Vagina (tissue), 2 donors: ENCODE measurements around the gene SGCA.

Source experiments
- CTCF ChIP-seq, 3 experiments: fragments of 450-650 bp in 2 of 3; fragments of 200-600 bp in 1 of 3; sonication (generic) in 1 of 3; IDR thresholded peaks; one replicate each; pipeline ENCODE4 v1.5.1; 2017 to 2019; ENCODE audit warnings: antibody characterized with exemption in 3 of 3, mild to moderate bottlenecking in 2 of 3, moderate library complexity in 2 of 3
- POLR2A ChIP-seq, 2 donors: fragments of 450-650 bp; IDR thresholded peaks; one replicate each; pipeline ENCODE4 v1.6.1; 2017; ENCODE audit warnings: antibody characterized with exemption in 2 of 2, mild to moderate bottlenecking in 2 of 2, moderate library complexity in 2 of 2

DNA sequence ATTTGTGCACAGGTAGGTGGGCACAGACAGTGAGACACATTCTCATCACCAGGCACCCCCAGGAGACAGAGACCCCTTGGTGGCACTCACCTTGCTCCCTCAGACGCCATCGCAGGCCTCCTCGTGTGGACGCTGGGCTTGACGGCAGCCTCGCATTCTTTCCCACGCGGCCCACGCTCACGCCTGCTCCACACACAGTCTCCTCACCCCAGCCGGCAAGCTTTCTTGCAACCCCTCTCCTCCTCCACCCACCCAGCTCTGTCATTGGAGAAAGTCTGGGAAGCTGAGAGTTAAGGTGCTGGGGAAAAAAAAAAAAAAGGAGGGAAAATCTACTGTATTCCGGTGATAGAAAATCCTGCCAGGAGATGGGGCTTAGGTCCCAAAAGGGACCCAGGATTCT, 14.8 kb downstream of the SGCA start:
- TF ChIP-seq CTCF (IDR thresholded peaks at IDR 0.05) (no peak), POLR2A (IDR thresholded peaks at IDR 0.05) (no peak)
